Measurements from ENCODE around the gene ZNF160. TPM values are rescaled to one million over a fixed set of nuclear protein-coding genes. Genes with fewer than 3 reads are reported as not detected.

Gene ZNF160
- polyA plus RNA-seq, 2 of the 4 experiments (the other 2 are of a cell fraction), result 8.8 to 16.6 TPM

DNA sequence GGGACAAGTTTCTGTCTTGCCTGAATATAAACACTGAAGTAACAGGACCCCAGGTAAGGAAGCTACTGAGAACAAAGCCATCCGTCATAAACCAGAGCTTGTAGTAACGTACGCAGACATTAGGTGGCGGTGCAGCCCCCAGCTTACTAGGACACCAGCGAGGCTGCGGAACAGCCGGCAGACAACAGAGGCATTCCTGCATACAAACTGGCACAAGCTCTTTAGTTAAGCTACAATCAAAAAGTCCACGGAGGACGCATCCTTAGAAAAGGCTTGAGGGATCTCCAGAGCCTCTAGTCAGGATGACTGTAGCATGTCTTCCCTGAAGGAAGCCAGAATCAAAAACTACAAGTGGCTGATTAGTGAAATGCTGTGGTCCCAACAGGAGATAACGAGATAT lies 26.2 kb downstream of the ZNF160 start:
- WGBS (ENCODE audit: missing lambda C conversion rate), result 96% methylated on average over 10 of the region's 10 CpGs
- TF ChIP-seq, protein P1, sequence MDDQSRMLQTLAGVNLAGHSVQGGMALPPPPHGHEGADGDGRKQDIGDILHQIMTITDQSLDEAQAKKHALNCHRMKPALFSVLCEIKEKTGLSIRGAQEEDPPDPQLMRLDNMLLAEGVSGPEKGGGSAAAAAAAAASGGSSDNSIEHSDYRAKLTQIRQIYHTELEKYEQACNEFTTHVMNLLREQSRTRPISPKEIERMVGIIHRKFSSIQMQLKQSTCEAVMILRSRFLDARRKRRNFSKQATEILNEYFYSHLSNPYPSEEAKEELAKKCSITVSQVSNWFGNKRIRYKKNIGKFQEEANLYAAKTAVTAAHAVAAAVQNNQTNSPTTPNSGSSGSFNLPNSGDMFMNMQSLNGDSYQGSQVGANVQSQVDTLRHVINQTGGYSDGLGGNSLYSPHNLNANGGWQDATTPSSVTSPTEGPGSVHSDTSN (IDR thresholded peaks at IDR 0.05), result no peak
- TF ChIP-seq MAFK (IDR thresholded peaks at IDR 0.05; ENCODE audit: partially characterized antibody), result no peak
- no peak for TF ChIP-seq BHLHE40 (IDR thresholded peaks at IDR 0.05; ENCODE audit: low read depth, low read length)
- TF ChIP-seq, protein P2, sequence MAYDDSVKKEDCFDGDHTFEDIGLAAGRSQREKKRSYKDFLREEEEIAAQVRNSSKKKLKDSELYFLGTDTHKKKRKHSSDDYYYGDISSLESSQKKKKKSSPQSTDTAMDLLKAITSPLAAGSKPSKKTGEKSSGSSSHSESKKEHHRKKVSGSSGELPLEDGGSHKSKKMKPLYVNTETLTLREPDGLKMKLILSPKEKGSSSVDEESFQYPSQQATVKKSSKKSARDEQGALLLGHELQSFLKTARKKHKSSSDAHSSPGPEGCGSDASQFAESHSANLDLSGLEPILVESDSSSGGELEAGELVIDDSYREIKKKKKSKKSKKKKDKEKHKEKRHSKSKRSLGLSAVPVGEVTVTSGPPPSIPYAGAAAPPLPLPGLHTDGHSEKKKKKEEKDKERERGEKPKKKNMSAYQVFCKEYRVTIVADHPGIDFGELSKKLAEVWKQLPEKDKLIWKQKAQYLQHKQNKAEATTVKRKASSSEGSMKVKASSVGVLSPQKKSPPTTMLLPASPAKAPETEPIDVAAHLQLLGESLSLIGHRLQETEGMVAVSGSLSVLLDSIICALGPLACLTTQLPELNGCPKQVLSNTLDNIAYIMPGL (CRISPR knock-in tag; IDR thresholded peaks at IDR 0.05; ENCODE audit: borderline replicate concordance), result no peak
- TF ChIP-seq CHD4 (IDR thresholded peaks at IDR 0.05; ENCODE audit: borderline replicate concordance), result no peak
- TF ChIP-seq RAD21 (conservative IDR thresholded peaks at IDR 0.05 in 1 of 2, IDR thresholded peaks at IDR 0.05 in 1 of 2), result 0 out of 5 replicates have a peak, but pooled peaks of 1 of the 2 experiments have one; percentile 4
- ChIA-PET POLR2A (no interaction called here), CTCF (no interaction called here)
- peaks cover 99% of the 10 kb centered on the region for H3K9me3 ChIP-seq
- no peaks in the 10 kb centered on the region for H3K4me1 ChIP-seq
- H3K4me2 ChIP-seq, result no peak overlapping the region
- H3K27ac ChIP-seq, result no peak overlapping the region
- no peak for ATAC-seq
- FAIRE-seq, result no peak
- H3K4me3 ChIP-seq, result no peak overlapping the region
- peak in 1 of 2 experiments; percentile 28 for DNase-seq (ENCODE audit: low read depth in 1 of 2, low spot score in 1 of 2)

DNA sequence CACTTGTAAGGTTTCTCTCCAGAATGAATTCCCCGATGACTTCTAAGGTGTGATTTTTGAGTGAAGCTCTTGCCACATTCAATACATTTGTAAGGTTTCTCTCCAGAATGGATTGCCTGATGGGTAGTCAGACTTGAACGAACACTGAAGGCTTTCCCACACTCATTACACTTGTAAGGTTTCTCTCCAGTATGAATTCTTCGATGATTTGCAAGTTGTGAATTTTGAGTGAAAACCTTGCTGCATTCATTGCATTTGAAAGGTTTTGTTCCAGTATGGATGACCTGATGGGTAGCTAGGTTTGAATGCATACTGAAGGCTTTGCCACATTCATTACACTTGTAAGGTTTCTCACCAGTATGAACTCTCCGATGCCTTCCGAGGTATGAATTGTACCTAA lies 34.4 kb downstream of the ZNF160 start:
- FAIRE-seq (no peak), DNase-seq (ENCODE audit: low read depth in 1 of 2, low spot score in 1 of 2) (no peak), ATAC-seq (no peak)
- ChIA-PET CTCF (no interaction called here), POLR2A (no interaction called here)
- no peak overlapping the region for H3K4me2 ChIP-seq
- no peak overlapping the region for H3K4me3 ChIP-seq
- no peaks in the 10 kb centered on the region for H3K4me1 ChIP-seq
- H3K27ac ChIP-seq, result no peak overlapping the region
- TF ChIP-seq FOSB (CRISPR knock-in tag; IDR thresholded peaks at IDR 0.05), result no peak
- TF ChIP-seq RFX5 (IDR thresholded peaks at IDR 0.05), result no peak
- TF ChIP-seq HOXA7 (CRISPR knock-in tag; IDR thresholded peaks at IDR 0.05), result no peak
- TF ChIP-seq MAZ (IDR thresholded peaks at IDR 0.05; ENCODE audit: borderline replicate concordance, low read depth, low read length), result no peak
- TF ChIP-seq, protein P3, sequence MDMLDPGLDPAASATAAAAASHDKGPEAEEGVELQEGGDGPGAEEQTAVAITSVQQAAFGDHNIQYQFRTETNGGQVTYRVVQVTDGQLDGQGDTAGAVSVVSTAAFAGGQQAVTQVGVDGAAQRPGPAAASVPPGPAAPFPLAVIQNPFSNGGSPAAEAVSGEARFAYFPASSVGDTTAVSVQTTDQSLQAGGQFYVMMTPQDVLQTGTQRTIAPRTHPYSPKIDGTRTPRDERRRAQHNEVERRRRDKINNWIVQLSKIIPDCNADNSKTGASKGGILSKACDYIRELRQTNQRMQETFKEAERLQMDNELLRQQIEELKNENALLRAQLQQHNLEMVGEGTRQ (IDR thresholded peaks at IDR 0.05), result no peak
- TF ChIP-seq KDM1A (IDR thresholded peaks at IDR 0.05; ENCODE audit: low read depth), result no peak
- no peak for TF ChIP-seq JUN (IDR thresholded peaks at IDR 0.05)
- no peak for TF ChIP-seq GATA3 (IDR thresholded peaks at IDR 0.05; ENCODE audit: borderline replicate concordance)
- TF ChIP-seq EHF (CRISPR knock-in tag; IDR thresholded peaks at IDR 0.05), result no peak
- no peak for TF ChIP-seq FOXS1 (CRISPR knock-in tag; IDR thresholded peaks at IDR 0.05)
- no peak for TF ChIP-seq CEBPB (IDR thresholded peaks at IDR 0.05)
- no peak for TF ChIP-seq SMC3 (IDR thresholded peaks at IDR 0.05)
- no peak for TF ChIP-seq RAD21 (conservative IDR thresholded peaks at IDR 0.05 in 1 of 2, IDR thresholded peaks at IDR 0.05 in 1 of 2)
- no peak for TF ChIP-seq CHD4 (IDR thresholded peaks at IDR 0.05; ENCODE audit: borderline replicate concordance)
- WGBS (ENCODE audit: missing lambda C conversion rate), result 86% methylated on average over 5 of the region's 5 CpGs
- peaks cover 95% of the 10 kb centered on the region for H3K9me3 ChIP-seq

DNA sequence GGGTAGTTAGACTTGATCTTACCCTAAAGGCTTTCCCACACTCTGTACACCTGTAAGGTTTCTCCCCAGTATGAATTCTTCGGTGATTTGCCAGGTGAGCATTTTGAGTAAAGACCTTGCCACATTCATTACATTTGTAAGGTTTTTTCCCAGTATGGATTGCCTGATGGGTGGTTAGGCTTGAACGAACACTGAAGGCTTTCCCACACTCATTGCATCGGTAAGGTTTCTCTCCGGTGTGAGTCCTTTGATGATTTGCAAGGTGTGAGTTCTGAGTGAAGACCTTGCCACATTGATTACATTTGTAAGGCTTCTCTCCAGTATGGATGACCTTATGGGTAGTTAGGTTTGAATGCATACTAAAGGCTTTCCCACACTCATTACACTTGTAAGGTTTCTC lies 35.0 kb downstream of the ZNF160 start:
- TF ChIP-seq, protein P4, sequence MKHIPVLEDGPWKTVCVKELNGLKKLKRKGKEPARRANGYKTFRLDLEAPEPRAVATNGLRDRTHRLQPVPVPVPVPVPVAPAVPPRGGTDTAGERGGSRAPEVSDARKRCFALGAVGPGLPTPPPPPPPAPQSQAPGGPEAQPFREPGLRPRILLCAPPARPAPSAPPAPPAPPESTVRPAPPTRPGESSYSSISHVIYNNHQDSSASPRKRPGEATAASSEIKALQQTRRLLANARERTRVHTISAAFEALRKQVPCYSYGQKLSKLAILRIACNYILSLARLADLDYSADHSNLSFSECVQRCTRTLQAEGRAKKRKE (CRISPR knock-in tag; IDR thresholded peaks at IDR 0.05; ENCODE audit: low read depth), result no peak
- TF ChIP-seq TFCP2L1 (CRISPR knock-in tag; IDR thresholded peaks at IDR 0.05), result no peak
- no peak for TF ChIP-seq MYC (IDR thresholded peaks at IDR 0.05; ENCODE audit: borderline replicate concordance, low read length)
- no peak for TF ChIP-seq JUNB (IDR thresholded peaks at IDR 0.05)
- no peak for TF ChIP-seq MAFK (IDR thresholded peaks at IDR 0.05; ENCODE audit: partially characterized antibody)
- no peak for TF ChIP-seq CBX2 (IDR thresholded peaks at IDR 0.05; ENCODE audit: borderline replicate concordance, low read depth)
- no peak for TF ChIP-seq HOXA7 (CRISPR knock-in tag; IDR thresholded peaks at IDR 0.05)
- TF ChIP-seq HES2 (IDR thresholded peaks at IDR 0.05), result no peak
- DNase-seq (ENCODE audit: low read depth in 1 of 2, low spot score in 1 of 2), result no peak
- FAIRE-seq, result no peak
- CTCF ChIA-PET, result no interaction called here
- peaks cover 95% of the 10 kb centered on the region for H3K9me3 ChIP-seq
- WGBS (ENCODE audit: missing lambda C conversion rate), result 86% methylated on average over 4 of the region's 4 CpGs
- no peak overlapping the region for H3K4me3 ChIP-seq
- no peak overlapping the region for H3K27ac ChIP-seq
- no peaks in the 10 kb centered on the region for H3K4me1 ChIP-seq
- no peak overlapping the region for H3K4me2 ChIP-seq
- POLR2A ChIA-PET, result no interaction called here
- no peak for ATAC-seq
